ENCODE measurements around the gene IGIP.

- TF ChIP-seq CTCF (IDR thresholded peaks at IDR 0.05): no peak
- no peak for TF ChIP-seq EZH2 (IDR thresholded peaks at IDR 0.05; ENCODE audit: borderline replicate concordance, insufficient read depth, low read depth, low read length, poor library complexity, severe bottlenecking)
Measured at GRCh38 chr5:140076142-140076541, 49.6 kb upstream of the IGIP start.
